ENCODE data around the gene MSRB1. TPM values are rescaled to one million over a fixed set of nuclear protein-coding genes. Genes with fewer than 3 reads are reported as not detected.

MSRB1 gene
- total and polyA plus RNA-seq, 2 of the 13 experiments (the other 11 are each of a cell fraction or from before 2014, with no cell fraction given), result 32.1 to 75.4 TPM

- TF ChIP-seq CBX5 (CRISPR knock-in tag; IDR thresholded peaks at IDR 0.05; ENCODE audit: borderline replicate concordance) (peak; percentile 39; the same call in 1 of the 2 replicates), NR2F6 (IDR thresholded peaks at IDR 0.05) (peak; percentile 72), NR2F6 (CRISPR knock-in tag; IDR thresholded peaks at IDR 0.05) (peak; percentile 66; the same call in 1 of the 2 replicates), CBFB (CRISPR knock-in tag; IDR thresholded peaks at IDR 0.05) (peak; percentile 36), ISX (CRISPR knock-in tag; conservative IDR thresholded peaks at IDR 0.05) (no peak), PITX1 (CRISPR knock-in tag; IDR thresholded peaks at IDR 0.05) (no peak; the same call in 1 of the 2 replicates), ZMYM3 (CRISPR knock-in tag; IDR thresholded peaks at IDR 0.05) (peak; percentile 28; the same call in 1 of the 2 replicates), CTCF (CRISPR knock-in tag; IDR thresholded peaks at IDR 0.05) (no peak; the same call in 1 of the 2 replicates), RBM22 (optimal IDR thresholded peaks at IDR 0.05; ENCODE audit: low read length) (peak; percentile 7), ZNF432 (CRISPR knock-in tag; IDR thresholded peaks at IDR 0.05; ENCODE audit: borderline replicate concordance) (no peak), SRSF4 (IDR thresholded peaks at IDR 0.05; ENCODE audit: low read depth, low read length, poor library complexity, severe bottlenecking) (no peak), ZBTB38 (CRISPR knock-in tag; IDR thresholded peaks at IDR 0.05) (peak; percentile 74; the same call in 1 of the 2 replicates), TRIM24 (CRISPR knock-in tag; IDR thresholded peaks at IDR 0.05) (no peak), PTBP1 (IDR thresholded peaks at IDR 0.05; ENCODE audit: low read depth, low read length, poor library complexity, severe bottlenecking) (peak; percentile 22), ZNF775 (CRISPR knock-in tag; IDR thresholded peaks at IDR 0.05; ENCODE audit: borderline replicate concordance) (0 out of 2 replicates have a peak, but pooled peaks have one; percentile 37), CENPBD1 (CRISPR knock-in tag; IDR thresholded peaks at IDR 0.05; ENCODE audit: borderline replicate concordance, low read depth) (no peak), GLI4 (CRISPR knock-in tag; IDR thresholded peaks at IDR 0.05; ENCODE audit: borderline replicate concordance) (0 out of 2 replicates have a peak, but pooled peaks have one; percentile 25), CAMTA2 (CRISPR knock-in tag; IDR thresholded peaks at IDR 0.05; ENCODE audit: borderline replicate concordance) (peak; percentile 65; the same call in 1 of the 2 replicates)
- TF ChIP-seq, protein P1, sequence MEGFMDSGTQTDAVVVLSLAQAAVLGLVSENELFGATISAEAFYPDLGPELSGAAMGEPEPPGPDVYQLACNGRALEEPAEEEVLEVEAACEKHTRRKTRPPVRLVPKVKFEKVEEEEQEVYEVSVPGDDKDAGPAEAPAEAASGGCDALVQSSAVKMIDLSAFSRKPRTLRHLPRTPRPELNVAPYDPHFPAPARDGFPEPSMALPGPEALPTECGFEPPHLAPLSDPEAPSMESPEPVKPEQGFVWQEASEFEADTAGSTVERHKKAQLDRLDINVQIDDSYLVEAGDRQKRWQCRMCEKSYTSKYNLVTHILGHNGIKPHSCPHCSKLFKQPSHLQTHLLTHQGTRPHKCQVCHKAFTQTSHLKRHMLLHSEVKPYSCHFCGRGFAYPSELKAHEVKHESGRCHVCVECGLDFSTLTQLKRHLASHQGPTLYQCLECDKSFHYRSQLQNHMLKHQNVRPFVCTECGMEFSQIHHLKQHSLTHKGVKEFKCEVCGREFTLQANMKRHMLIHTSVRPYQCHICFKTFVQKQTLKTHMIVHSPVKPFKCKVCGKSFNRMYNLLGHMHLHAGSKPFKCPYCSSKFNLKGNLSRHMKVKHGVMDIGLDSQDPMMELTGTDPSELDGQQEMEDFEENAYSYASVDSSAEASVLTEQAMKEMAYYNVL (CRISPR knock-in tag; IDR thresholded peaks at IDR 0.05; ENCODE audit: borderline replicate concordance), result peak; percentile 82; the same call in 1 of the 2 replicates
- TF ChIP-seq, protein P2, sequence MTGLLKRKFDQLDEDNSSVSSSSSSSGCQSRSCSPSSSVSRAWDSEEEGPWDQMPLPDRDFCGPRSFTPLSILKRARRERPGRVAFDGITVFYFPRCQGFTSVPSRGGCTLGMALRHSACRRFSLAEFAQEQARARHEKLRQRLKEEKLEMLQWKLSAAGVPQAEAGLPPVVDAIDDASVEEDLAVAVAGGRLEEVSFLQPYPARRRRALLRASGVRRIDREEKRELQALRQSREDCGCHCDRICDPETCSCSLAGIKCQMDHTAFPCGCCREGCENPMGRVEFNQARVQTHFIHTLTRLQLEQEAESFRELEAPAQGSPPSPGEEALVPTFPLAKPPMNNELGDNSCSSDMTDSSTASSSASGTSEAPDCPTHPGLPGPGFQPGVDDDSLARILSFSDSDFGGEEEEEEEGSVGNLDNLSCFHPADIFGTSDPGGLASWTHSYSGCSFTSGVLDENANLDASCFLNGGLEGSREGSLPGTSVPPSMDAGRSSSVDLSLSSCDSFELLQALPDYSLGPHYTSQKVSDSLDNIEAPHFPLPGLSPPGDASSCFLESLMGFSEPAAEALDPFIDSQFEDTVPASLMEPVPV (CRISPR knock-in tag; IDR thresholded peaks at IDR 0.05), result peak; percentile 74; the same call in 1 of the 2 replicates
- TF ChIP-seq, protein P3, sequence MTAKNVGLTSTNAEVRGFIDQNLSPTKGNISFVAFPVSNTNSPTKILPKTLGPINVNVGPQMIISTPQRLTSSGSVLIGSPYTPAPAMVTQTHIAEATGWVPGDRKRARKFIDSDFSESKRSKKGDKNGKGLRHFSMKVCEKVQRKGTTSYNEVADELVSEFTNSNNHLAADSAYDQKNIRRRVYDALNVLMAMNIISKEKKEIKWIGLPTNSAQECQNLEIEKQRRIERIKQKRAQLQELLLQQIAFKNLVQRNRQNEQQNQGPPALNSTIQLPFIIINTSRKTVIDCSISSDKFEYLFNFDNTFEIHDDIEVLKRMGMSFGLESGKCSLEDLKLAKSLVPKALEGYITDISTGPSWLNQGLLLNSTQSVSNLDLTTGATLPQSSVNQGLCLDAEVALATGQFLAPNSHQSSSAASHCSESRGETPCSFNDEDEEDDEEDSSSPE (CRISPR knock-in tag; IDR thresholded peaks at IDR 0.05), result peak; percentile 35
These were observed 2.5 kb downstream of the MSRB1 start (continued) for GRCh38 chr16:1940273-1941161.

Data from HepG2 (cell line).